GM19043 (cell line): ENCODE measurements around the gene KRT4.
"Not testable (repeated sequence)": the region's sequence is repeated elsewhere in the genome, so short reads cannot be mapped to it uniquely, and the experiment has no call there.

Source experiments
- ATAC-seq: cut with Tn5 transposase; IDR thresholded peaks from one replicate; pipeline ENCODE4 v1.9.1; 2021; ENCODE audit warnings: low read depth; ENCODE audit not compliant: unreplicated experiment

The KRT4 gene

DNA sequence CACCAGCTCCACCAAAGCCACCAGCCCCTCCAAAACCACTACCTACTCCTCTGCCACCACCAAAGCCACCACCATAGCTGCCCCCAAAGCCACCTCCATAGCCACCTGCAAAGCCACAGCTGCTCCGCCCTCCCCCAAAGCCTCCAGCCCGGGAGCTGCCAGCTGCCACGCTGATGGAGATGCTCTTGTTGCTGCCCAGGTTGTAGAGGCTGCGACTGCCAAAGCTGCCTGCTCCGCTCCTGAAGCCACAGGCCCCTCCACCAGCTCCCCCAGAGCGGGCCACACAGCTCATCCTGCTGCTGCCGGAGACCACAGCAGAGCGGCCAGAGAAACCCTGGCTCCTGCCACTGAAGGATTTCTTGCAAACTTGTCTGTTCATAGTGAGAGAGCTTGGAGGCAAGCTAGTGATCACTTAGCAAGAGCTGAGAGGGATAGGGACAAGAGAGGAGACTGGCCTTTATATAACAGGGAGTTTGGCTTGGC lies 37.0 kb downstream of the KRT4 start, which contains the start of gene KRT76:
Gene KRT76 (minus strand): TSS at position 433 of the 483 bp plus-strand sequence. CDS start 54 bp downstream, at position 379.
- ATAC-seq = no peak

- no peak for ATAC-seq
These were observed 37.5 kb downstream of the KRT4 start for GRCh38 chr12:52776435-52776834.

DNA sequence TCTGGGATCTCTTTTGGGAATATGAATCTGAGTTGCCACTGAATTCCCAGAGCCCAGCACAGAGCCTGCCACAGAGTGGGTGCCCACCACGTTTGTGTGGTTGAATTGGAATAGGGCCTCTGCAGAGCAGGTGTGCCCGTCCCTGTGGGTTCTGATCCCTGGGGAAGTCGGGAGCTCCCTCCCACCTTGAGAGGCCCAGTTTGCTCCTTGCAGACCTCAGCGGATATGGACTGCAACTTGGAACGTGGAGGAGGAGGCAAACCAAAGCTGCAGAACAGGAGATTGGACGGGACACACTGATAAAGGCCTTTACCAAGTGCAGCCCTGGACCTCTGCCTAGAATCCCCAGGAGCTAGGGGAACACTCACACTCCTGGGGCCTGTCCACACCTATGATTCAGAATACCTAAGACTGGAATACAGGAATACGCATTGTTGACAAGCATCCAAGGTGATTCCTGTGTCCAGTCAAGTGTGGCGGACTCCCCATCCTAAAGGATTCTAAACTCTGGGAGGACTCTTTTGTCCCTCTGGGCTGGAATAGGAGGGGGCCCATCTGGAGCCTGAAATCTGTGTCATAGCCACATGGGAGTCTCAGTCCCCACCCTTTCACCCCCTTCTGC lies 39.2 kb downstream of the KRT4 start:
- no peak for ATAC-seq

- ATAC-seq = no peak
These were observed 41.1 kb downstream of the KRT4 start for GRCh38 chr12:52772772-52773171.

DNA sequence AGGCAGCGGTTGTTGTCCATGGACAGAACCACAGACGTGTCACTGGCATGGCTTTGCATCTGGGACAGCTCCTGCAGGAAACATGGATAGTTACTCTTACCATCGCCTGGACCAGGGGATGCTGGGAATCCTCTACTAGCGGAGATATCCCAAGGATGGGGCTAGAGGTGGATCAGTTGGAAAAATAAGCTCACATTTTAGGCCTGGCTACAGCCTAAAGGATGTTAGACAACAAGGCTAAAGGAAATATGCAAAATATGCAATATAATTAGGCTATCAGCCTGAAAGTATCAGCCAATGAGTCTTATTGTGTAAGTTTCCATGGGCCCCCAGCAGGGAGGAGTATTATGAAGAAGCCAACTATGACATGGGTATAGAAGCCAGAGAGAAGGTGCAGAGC lies 41.7 kb downstream of the KRT4 start:
- ATAC-seq = no peak

- ATAC-seq = no peak
These were observed 42.4 kb downstream of the KRT4 start for GRCh38 chr12:52771505-52771904.

DNA sequence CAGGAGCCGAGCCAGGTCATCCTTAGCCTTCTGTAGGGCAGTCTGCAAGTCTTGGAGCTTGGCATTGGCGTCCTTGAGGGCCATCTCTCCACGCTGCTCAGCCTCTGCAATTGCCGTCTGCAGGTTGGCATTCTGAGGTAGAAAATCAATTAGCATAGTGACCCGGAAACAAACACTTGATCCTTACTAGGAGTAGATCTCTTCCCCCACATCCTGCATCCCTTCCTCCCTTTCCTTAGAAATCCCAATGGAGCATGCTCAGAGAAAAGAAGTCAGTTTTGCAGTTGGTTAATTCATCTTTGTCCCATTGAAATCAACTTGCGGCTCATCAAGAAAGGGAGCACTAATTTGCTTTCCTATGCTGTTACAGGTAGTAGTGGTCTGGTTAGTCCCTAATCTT lies 42.8 kb downstream of the KRT4 start:
- no peak for ATAC-seq

GRCh38 chr12:52769946-52770345 lies 44.0 kb downstream of the KRT4 start:
- ATAC-seq = no peak

DNA sequence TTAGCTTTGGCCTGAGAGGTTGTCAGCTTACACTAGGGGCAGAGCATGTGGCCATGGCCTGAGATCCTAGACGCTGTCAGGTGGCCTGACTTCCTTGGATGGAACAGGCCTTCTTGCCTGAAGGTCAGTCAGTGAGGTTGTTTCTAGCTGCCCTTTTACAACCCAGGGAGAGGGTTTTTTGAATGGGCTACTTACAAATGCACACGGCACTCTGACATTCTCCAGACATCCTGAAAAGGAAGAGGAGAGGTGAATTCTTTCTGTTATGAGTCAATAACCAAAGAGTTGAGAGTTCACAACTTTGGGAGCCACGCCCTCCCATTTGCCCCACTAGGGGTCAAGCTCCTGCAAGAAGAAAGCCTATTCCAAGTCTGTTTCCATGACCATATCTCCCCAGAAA lies 44.6 kb downstream of the KRT4 start:
- ATAC-seq = no peak

DNA sequence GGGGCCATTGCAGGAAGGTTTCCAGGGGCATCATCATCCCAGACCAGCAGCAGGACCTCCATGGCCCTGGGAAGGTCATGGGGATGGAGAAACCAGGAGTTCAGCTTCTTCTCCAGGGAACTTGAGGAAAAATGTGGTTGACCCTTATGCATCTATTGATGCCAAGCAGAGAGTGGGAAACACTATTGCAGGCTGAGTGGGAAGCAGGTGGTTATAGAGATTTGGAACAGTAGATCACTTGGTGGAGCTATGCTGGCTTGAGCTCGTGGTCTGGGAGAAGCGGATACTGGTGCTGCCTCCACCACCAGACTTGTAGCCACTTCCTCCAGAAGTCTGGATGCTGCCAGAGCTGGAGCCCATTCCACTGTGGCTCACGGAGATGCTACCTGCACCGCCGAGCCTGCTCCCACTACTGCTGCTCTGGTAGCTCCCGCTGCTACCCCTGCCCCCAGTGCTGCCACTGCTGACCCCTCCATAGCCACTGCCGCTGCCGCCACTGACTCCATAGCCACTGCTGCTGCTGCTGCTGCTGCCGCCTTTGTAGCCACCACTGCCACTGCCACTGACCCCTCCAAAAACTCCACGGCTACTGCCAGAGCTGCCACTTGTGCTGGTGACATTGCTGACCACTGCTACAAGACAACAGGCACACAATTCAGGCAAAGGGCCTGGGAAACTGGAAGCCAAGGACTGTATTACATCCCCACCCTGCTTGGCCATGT lies 45.3 kb downstream of the KRT4 start:
- no peak for ATAC-seq

- ATAC-seq = no peak
These were observed 46.5 kb downstream of the KRT4 start for GRCh38 chr12:52767427-52767826.

DNA sequence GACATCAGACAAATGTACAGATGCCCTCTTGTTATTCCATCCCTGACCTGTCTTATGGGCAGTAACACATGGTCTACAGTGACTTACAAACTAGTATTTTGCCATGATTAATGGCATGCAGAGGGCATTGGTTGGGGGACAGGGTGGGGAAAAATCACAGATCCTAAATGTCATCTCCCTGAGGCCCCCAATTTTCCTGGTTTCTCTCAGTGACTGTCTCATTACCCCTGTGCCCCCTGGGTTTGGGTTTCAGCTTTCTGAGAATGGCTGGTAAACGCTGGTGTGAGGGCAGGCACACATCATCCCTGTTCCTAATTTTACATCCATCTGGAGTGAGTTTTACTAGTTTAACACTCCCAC lies 46.9 kb downstream of the KRT4 start:
- ATAC-seq = no peak

- no peak for ATAC-seq
These were observed 47.4 kb downstream of the KRT4 start for GRCh38 chr12:52766351-52767019.

DNA sequence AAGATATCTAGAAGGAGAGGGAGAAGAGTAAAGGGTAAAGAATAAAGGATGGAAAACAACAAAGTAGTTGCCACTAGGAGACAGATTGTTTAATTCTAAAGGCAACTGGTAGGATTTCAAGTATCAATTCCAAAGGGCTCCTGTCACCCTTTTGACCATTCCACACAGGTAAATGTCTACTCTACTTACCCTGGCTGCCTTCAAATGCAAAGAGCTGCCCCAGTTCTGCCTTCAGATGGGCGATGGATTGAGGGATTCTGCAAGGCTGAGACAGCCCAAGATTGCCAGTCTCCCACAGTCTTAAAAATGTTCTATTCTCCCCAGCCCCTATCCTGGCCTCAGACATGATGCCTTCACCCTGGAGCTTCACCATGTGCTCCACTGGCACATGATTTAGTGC lies 48.2 kb downstream of the KRT4 start:
- no peak for ATAC-seq

GRCh38 chr12:52763991-52764390 lies 49.9 kb downstream of the KRT4 start:
- no peak for ATAC-seq

- ATAC-seq = no peak
These were observed 50.8 kb downstream of the KRT4 start for GRCh38 chr12:52763036-52763659.

- ATAC-seq = no peak
These were observed 52.1 kb downstream of the KRT4 start for GRCh38 chr12:52761802-52762201.

GRCh38 chr12:52761218-52761617 lies 52.7 kb downstream of the KRT4 start:
- not testable (repeated sequence) for ATAC-seq

DNA sequence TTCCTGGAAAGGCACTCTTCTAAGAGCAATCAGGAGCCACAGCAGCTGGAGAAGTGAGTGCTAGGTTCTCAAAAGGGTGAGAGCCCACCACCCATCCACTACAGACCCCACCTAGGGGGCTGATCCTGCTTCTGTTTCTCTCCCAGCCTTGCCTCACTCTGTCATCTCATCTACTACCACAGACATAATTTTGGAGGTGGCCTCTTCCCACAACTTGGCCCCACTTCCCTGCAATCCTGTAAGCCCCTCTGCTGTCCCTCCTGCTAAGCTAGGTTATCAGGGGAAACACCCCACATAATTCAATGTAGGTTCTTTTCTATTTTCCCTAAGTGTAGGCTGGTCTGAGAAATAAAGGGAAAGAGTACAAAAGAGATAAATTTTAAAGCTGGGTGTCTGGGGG lies 53.3 kb downstream of the KRT4 start:
- ATAC-seq = no peak

DNA sequence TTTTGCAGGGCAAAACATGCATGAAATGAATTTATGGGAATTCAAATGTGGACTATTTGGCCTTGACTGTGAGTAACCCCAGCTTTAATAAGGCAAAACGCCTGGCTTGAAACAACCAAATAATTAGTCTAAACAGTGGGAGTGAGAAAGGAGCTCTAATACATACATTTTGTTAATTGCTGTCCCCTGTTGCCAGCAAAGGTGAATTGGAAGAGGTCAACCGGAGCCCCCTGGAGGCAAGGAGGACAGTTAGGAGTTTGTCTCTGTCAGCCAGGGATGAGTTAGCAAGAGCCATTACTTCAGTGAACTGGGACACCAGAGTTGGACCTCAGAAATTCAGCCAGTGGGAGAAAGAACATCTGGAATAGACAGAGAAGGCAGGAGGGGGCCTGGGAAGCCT lies 54.2 kb downstream of the KRT4 start:
- no peak for ATAC-seq

GRCh38 chr12:52759218-52759617 lies 54.7 kb downstream of the KRT4 start:
- no peak for ATAC-seq
